Spleen (tissue), 7 donors: Measurements from ENCODE around the gene COL6A3.

ENCODE experiments used
- POLR2A ChIP-seq, 3 donors: fragments of 450-650 bp; IDR thresholded peaks; one replicate each; pipeline ENCODE4 v1.5.1; 2017; ENCODE audit warnings: antibody characterized with exemption in 3 of 3, mild to moderate bottlenecking in 1 of 3
- TF ChIP-seq, protein P1 (sequence below), 11 experiments: fragments of 200-600 bp in 7 of 11; fragments of 450-650 bp in 4 of 11; sonication (generic) in 4 of 11; IDR thresholded peaks in 8 of 11; conservative IDR thresholded peaks in 3 of 11; 1 replicate in 7 of 11; 2 replicates in 4 of 11; pipeline versions ENCODE4 v1.4.0 to v1.8.0; 2016 to 2021; ENCODE audit warnings: antibody characterized with exemption in 11 of 11, inconsistent platforms in 4 of 11, mild to moderate bottlenecking in 1 of 11
- donor health status: DM: no; HTN: no; CAD: no; lungs with moderate emphysema.
- donor health status: DM: no; HTN: no; CAD: no.
- donor health status: DM: no; HTN: no; CAD: no.

DNA sequence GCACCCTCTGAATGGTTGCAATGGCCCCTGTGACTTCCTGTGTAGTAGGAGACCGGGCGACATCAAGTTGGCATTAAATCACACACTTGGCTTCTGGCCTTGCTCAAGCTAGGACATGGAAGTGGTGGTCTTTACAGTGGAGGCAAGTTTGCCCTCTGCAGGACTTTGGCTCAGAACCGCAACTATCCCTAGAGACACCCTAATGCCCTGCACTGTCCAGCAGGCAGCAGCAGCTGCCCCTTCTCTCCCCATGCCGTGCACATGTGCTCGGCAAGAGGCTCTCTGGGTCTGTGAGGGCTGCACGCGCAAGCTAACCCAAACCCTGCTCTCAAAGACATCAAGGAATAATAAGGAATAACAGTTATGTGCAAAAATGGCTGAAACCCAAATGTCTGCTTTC, 106.5 kb downstream of the COL6A3 start:
- TF ChIP-seq, protein P1, sequence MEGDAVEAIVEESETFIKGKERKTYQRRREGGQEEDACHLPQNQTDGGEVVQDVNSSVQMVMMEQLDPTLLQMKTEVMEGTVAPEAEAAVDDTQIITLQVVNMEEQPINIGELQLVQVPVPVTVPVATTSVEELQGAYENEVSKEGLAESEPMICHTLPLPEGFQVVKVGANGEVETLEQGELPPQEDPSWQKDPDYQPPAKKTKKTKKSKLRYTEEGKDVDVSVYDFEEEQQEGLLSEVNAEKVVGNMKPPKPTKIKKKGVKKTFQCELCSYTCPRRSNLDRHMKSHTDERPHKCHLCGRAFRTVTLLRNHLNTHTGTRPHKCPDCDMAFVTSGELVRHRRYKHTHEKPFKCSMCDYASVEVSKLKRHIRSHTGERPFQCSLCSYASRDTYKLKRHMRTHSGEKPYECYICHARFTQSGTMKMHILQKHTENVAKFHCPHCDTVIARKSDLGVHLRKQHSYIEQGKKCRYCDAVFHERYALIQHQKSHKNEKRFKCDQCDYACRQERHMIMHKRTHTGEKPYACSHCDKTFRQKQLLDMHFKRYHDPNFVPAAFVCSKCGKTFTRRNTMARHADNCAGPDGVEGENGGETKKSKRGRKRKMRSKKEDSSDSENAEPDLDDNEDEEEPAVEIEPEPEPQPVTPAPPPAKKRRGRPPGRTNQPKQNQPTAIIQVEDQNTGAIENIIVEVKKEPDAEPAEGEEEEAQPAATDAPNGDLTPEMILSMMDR (IDR thresholded peaks at IDR 0.05 in 8 of 11, conservative IDR thresholded peaks at IDR 0.05 in 3 of 11), result no peak
- TF ChIP-seq POLR2A (IDR thresholded peaks at IDR 0.05), result no peak
